Measurements from ENCODE around the gene OPRM1.

DNA sequence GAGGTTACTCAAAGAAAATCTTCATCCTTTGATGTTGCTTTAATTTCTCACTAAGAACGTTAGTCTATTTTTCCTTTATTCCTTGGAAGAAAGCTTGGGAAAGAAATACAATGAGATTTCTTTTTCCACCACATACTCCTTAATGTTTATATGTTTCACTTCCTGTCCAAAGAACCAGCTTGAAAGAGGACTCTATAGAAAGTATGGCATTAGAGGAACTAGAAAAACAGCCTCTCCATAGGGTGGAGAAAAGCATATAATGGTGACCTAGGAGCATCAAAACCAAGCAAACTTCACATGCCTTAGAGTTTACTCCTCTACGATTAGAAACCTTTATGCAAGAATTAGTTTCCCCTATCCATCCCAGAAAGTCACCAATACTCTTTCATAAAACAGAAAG lies 131.1 kb downstream of the OPRM1 start:
- TF ChIP-seq, protein P1, sequence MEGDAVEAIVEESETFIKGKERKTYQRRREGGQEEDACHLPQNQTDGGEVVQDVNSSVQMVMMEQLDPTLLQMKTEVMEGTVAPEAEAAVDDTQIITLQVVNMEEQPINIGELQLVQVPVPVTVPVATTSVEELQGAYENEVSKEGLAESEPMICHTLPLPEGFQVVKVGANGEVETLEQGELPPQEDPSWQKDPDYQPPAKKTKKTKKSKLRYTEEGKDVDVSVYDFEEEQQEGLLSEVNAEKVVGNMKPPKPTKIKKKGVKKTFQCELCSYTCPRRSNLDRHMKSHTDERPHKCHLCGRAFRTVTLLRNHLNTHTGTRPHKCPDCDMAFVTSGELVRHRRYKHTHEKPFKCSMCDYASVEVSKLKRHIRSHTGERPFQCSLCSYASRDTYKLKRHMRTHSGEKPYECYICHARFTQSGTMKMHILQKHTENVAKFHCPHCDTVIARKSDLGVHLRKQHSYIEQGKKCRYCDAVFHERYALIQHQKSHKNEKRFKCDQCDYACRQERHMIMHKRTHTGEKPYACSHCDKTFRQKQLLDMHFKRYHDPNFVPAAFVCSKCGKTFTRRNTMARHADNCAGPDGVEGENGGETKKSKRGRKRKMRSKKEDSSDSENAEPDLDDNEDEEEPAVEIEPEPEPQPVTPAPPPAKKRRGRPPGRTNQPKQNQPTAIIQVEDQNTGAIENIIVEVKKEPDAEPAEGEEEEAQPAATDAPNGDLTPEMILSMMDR (IDR thresholded peaks at IDR 0.05): no peak
- TF ChIP-seq POLR2A (IDR thresholded peaks at IDR 0.05; ENCODE audit: low read depth) (no peak), POLR2AphosphoS5 (IDR thresholded peaks at IDR 0.05) (no peak), EP300 (IDR thresholded peaks at IDR 0.05) (no peak)

All from esophagus muscularis mucosa (tissue), 4 donors.